ENCODE data around the gene APBB3. TPM values are rescaled to one million over a fixed set of nuclear protein-coding genes. Genes with fewer than 3 reads are reported as not detected.

Gene APBB3
- total RNA-seq, 1 donor from 2014 or later, result 20.7 TPM

GRCh38 chr5:140568443-140569063 lies 4.2 kb upstream of the APBB3 start:
- H3K4me2 ChIP-seq, result no peak overlapping the region
- no peak for DNase-seq (ENCODE audit: low spot score)
- no peaks in the 10 kb centered on the region for H3K27me3 ChIP-seq
- no peaks in the 10 kb centered on the region for H4K20me1 ChIP-seq (ENCODE audit: low read depth)
- peaks cover 9% of the 10 kb centered on the region for H3K4me1 ChIP-seq
- peaks cover 20% of the 10 kb centered on the region for H3K79me2 ChIP-seq (ENCODE audit: low read depth)
- H3K27ac Mint-ChIP-seq, result no peak overlapping the region
- H3K36me3 ChIP-seq, result no peaks in the 10 kb centered on the region
- no peaks in the 10 kb centered on the region for H3K9me3 Mint-ChIP-seq
- H2AFZ ChIP-seq (replicated peaks), result no peak overlapping the region
- H3K9me3 ChIP-seq (ENCODE audit: low read depth), result no peaks in the 10 kb centered on the region
- TF ChIP-seq, protein P1, sequence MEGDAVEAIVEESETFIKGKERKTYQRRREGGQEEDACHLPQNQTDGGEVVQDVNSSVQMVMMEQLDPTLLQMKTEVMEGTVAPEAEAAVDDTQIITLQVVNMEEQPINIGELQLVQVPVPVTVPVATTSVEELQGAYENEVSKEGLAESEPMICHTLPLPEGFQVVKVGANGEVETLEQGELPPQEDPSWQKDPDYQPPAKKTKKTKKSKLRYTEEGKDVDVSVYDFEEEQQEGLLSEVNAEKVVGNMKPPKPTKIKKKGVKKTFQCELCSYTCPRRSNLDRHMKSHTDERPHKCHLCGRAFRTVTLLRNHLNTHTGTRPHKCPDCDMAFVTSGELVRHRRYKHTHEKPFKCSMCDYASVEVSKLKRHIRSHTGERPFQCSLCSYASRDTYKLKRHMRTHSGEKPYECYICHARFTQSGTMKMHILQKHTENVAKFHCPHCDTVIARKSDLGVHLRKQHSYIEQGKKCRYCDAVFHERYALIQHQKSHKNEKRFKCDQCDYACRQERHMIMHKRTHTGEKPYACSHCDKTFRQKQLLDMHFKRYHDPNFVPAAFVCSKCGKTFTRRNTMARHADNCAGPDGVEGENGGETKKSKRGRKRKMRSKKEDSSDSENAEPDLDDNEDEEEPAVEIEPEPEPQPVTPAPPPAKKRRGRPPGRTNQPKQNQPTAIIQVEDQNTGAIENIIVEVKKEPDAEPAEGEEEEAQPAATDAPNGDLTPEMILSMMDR (IDR thresholded peaks at IDR 0.05), result no peak
- TF ChIP-seq EZH2 (IDR thresholded peaks at IDR 0.05), result no peak
- TF ChIP-seq EZH2phosphoT487 (IDR thresholded peaks at IDR 0.05), result no peak
- peaks cover 11% of the 10 kb centered on the region for H3K36me3 Mint-ChIP-seq
- peaks cover 20% of the 10 kb centered on the region for H3K4me1 Mint-ChIP-seq
- H3K4me3 Mint-ChIP-seq, result no peak overlapping the region
- H3K9ac ChIP-seq, result no peak overlapping the region
- H3K4me3 ChIP-seq, result no peak overlapping the region
- no peaks in the 10 kb centered on the region for H3F3A ChIP-seq (ENCODE audit: low read depth)
- peaks cover 10% of the 10 kb centered on the region for H3K27me3 Mint-ChIP-seq (ENCODE audit: insufficient read depth, low read depth)
- no peak overlapping the region for H3K27ac ChIP-seq

DNA sequence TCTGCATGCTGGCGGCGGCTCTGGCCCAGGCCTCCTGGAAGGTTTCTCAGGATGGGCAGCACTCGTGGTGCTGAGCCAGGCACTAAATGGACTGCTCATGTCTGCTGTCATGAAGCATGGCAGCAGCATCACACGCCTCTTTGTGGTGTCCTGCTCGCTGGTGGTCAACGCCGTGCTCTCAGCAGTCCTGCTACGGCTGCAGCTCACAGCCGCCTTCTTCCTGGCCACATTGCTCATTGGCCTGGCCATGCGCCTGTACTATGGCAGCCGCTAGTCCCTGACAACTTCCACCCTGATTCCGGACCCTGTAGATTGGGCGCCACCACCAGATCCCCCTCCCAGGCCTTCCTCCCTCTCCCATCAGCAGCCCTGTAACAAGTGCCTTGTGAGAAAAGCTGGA lies 3.5 kb upstream of the APBB3 start:
- Histone ChIP-seq H3K36me3 (no peaks in the 10 kb centered on the region), H4K20me1 (ENCODE audit: low read depth) (no peaks in the 10 kb centered on the region), H3F3A (ENCODE audit: low read depth) (no peaks in the 10 kb centered on the region), H3K9me3 (ENCODE audit: low read depth) (no peaks in the 10 kb centered on the region), H2AFZ (replicated peaks) (no peak overlapping the region), H3K27ac (no peak overlapping the region), H3K79me2 (ENCODE audit: low read depth) (peaks cover 23% of the 10 kb centered on the region), H3K4me2 (no peak overlapping the region), H3K27me3 (no peaks in the 10 kb centered on the region), H3K4me1 (peaks cover 12% of the 10 kb centered on the region), H3K4me3 (no peak overlapping the region), H3K9ac (no peak overlapping the region)
- no peak for TF ChIP-seq EZH2phosphoT487 (IDR thresholded peaks at IDR 0.05)
- no peak for TF ChIP-seq EZH2 (IDR thresholded peaks at IDR 0.05)
- TF ChIP-seq, protein P1 (IDR thresholded peaks at IDR 0.05), result no peak
- H3K36me3 Mint-ChIP-seq, result peaks cover 11% of the 10 kb centered on the region
- peaks cover 7% of the 10 kb centered on the region for H3K27me3 Mint-ChIP-seq (ENCODE audit: insufficient read depth, low read depth)
- no peak for DNase-seq (ENCODE audit: low spot score)
- no peak overlapping the region for H3K27ac Mint-ChIP-seq
- peaks cover 26% of the 10 kb centered on the region for H3K4me1 Mint-ChIP-seq
- peak overlapping the region; percentile 41 for H3K4me3 Mint-ChIP-seq
- H3K9me3 Mint-ChIP-seq, result no peaks in the 10 kb centered on the region

DNA sequence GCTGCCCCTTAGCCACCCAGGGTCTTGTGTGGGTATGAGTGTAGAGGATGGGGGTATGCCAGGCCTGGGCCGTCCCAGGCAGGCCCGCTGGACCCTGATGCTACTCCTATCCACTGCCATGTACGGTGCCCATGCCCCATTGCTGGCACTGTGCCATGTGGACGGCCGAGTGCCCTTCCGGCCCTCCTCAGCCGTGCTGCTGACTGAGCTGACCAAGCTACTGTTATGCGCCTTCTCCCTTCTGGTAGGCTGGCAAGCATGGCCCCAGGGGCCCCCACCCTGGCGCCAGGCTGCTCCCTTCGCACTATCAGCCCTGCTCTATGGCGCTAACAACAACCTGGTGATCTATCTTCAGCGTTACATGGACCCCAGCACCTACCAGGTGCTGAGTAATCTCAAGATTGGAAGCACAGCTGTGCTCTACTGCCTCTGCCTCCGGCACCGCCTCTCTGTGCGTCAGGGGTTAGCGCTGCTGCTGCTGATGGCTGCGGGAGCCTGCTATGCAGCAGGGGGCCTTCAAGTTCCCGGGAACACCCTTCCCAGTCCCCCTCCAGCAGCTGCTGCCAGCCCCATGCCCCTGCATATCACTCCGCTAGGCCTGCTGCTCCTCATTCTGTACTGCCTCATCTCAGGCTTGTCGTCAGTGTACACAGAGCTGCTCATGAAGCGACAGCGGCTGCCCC lies 2.9 kb upstream of the APBB3 start:
- peaks cover 23% of the 10 kb centered on the region for H3K79me2 ChIP-seq (ENCODE audit: low read depth)
- H4K20me1 ChIP-seq (ENCODE audit: low read depth), result no peaks in the 10 kb centered on the region
- H3K4me3 ChIP-seq, result no peak overlapping the region
- Mint-ChIP-seq H3K4me3 (peak overlapping the region; percentile 62), H3K27me3 (ENCODE audit: insufficient read depth, low read depth) (peaks cover 7% of the 10 kb centered on the region), H3K9me3 (no peaks in the 10 kb centered on the region), H3K27ac (no peak overlapping the region), H3K4me1 (peaks cover 31% of the 10 kb centered on the region), H3K36me3 (peaks cover 11% of the 10 kb centered on the region)
- no peak for DNase-seq (ENCODE audit: low spot score)
- H2AFZ ChIP-seq (replicated peaks), result no peak overlapping the region
- no peaks in the 10 kb centered on the region for H3K27me3 ChIP-seq
- TF ChIP-seq EZH2 (IDR thresholded peaks at IDR 0.05) (no peak), EZH2phosphoT487 (IDR thresholded peaks at IDR 0.05) (no peak)
- TF ChIP-seq, protein P1 (IDR thresholded peaks at IDR 0.05), result no peak
- no peaks in the 10 kb centered on the region for H3F3A ChIP-seq (ENCODE audit: low read depth)
- no peak overlapping the region for H3K9ac ChIP-seq
- H3K4me2 ChIP-seq, result no peak overlapping the region
- no peaks in the 10 kb centered on the region for H3K9me3 ChIP-seq (ENCODE audit: low read depth)
- no peak overlapping the region for H3K27ac ChIP-seq
- no peaks in the 10 kb centered on the region for H3K36me3 ChIP-seq
- peaks cover 12% of the 10 kb centered on the region for H3K4me1 ChIP-seq
